K562 (cell line): ENCODE data around the gene COPS9. TPM values are rescaled to one million over a fixed set of nuclear protein-coding genes. Genes with fewer than 3 reads are reported as not detected.

Experiments
- ATAC-seq: fragments of 200-7000 bp; cut with Tn5 transposase; 3 replicates; pipeline ENCODE4 v1.9.1; 2020; ENCODE audit warnings: moderate library complexity
- BruUV-seq: library from RNA; stranded (reverse); fragments of 400-500 nt; replicated peaks from 2 replicates; lab custom pipeline; 2021; lab: Mats Ljungman, UMichigan
- CTCF ChIA-PET: fragments of 300-600 bp; formaldehyde crosslinking; extraction: SDS; loops from one replicate; lab custom pipeline; 2021; ENCODE audit warnings: low intra/inter-chr PET ratio; lab: Yijun Ruan, JAX
- POLR2A ChIA-PET: fragments of 300-600, 350-650 bp; sonication (Branson Sonifier 250); formaldehyde crosslinking; extraction: SDS; loops from one replicate; lab custom pipeline; 2021; ENCODE audit warnings: antibody characterized with exemption, inconsistent platforms; lab: Yijun Ruan, JAX
- DNase-seq, 4 experiments: peaks; one replicate each; pipeline versions ENCODE4 v3.0.0 to v3.0.0-alpha.2; 2011 to 2018; ENCODE audit warnings: low spot score in 3 of 4, mixed read lengths in 3 of 4; ENCODE audit errors: extremely low read depth in 1 of 4
- FAIRE-seq: peaks from 2 replicates; lab custom pipeline; 2011; peaks lifted over from hg19 to GRCh38; lab: Jason Lieb, UNC
- H2AFZ ChIP-seq: 2 replicates; pipeline ENCODE4 v1.6.0; 2011; ENCODE audit warnings: low read depth, low read length, control low read depth, inconsistent platforms
- H3K27ac ChIP-seq: fragments of 200-600 bp; 3 replicates; pipeline ENCODE4 v1.8.0; 2011; ENCODE audit warnings: low read depth, mild to moderate bottlenecking, control low read depth, inconsistent platforms, low read length, moderate library complexity, mixed read lengths; ENCODE audit errors: extremely low read depth
- H3K27me3 ChIP-seq, 2 experiments: fragments of 300-600 bp in 1 of 2; 2 replicates in 1 of 2; 3 replicates in 1 of 2; pipeline versions ENCODE4 v1.6.0 to v1.8.0; 2011; ENCODE audit warnings: inconsistent platforms in 2 of 2, low read length in 2 of 2, mild to moderate bottlenecking in 1 of 2, mixed read lengths in 1 of 2, moderate library complexity in 1 of 2; ENCODE audit not compliant: control insufficient read depth in 2 of 2, insufficient read depth in 2 of 2
- H3K36me3 ChIP-seq: fragments of 300-600 bp; 3 replicates; pipeline ENCODE4 v1.8.0; 2011; ENCODE audit warnings: mild to moderate bottlenecking, low read length, inconsistent platforms; ENCODE audit not compliant: control insufficient read depth, insufficient read depth
- H3K4me1 ChIP-seq, 2 experiments: fragments of 200-600 bp in 1 of 2; replicated peaks in 1 of 2; 2 replicates in 1 of 2; 3 replicates in 1 of 2; pipeline versions ENCODE4 v1.5.1 to v1.8.0; 2011; ENCODE audit warnings: inconsistent platforms in 2 of 2, low read length in 2 of 2, mild to moderate bottlenecking in 1 of 2, mixed read lengths in 1 of 2, moderate library complexity in 1 of 2; ENCODE audit not compliant: control insufficient read depth in 2 of 2, insufficient read depth in 2 of 2
- H3K4me2 ChIP-seq: 2 replicates; pipeline ENCODE4 v1.6.1; 2011; ENCODE audit warnings: low read length, control low read depth, inconsistent platforms, mixed read lengths; ENCODE audit not compliant: insufficient read depth
- H3K4me3 ChIP-seq: fragments of 200-600 bp; sonication (generic), shearing (Covaris generic); 2 replicates; pipeline ENCODE4 v1.5.1; 2016; ENCODE audit warnings: control low read depth, inconsistent platforms
- H3K79me2 ChIP-seq: fragments of 200-600 bp; 3 replicates; pipeline ENCODE4 v1.8.0; 2011; ENCODE audit warnings: low read length, inconsistent platforms; ENCODE audit not compliant: control insufficient read depth, insufficient read depth
- H3K9ac ChIP-seq, 2 experiments: 2 replicates each; pipeline versions ENCODE4 v1.6.0 to v1.6.1; 2011; ENCODE audit warnings: low read depth in 2 of 2, low read length in 2 of 2, control low read depth in 1 of 2, inconsistent platforms in 1 of 2, mild to moderate bottlenecking in 1 of 2, mixed read lengths in 1 of 2; ENCODE audit not compliant: insufficient read depth in 1 of 2
- H3K9me1 ChIP-seq: one replicate; pipeline ENCODE4 v1.6.0; 2011; ENCODE audit warnings: inconsistent platforms, mild to moderate bottlenecking, low read length, moderate library complexity; ENCODE audit not compliant: control insufficient read depth, insufficient read depth
- H3K9me3 ChIP-seq: replicated peaks from 2 replicates; pipeline ENCODE4 v1.5.1; 2011; ENCODE audit warnings: low read depth, low read length, inconsistent platforms; ENCODE audit not compliant: control insufficient read depth, insufficient read depth
- H4K20me1 ChIP-seq: replicated peaks from 2 replicates; pipeline ENCODE4 v1.6.1; 2011; ENCODE audit warnings: low read length, inconsistent platforms, mixed read lengths; ENCODE audit not compliant: control insufficient read depth, insufficient read depth
- CLOCK ChIP-seq: fragments of 250-450 bp; sonication (Bioruptor Pico); IDR thresholded peaks from 2 replicates; pipeline ENCODE4 v1.4.0; 2020; ENCODE audit warnings: mild to moderate bottlenecking, moderate library complexity, borderline replicate concordance
- E2F6 ChIP-seq, 2 experiments: IDR thresholded peaks; 2 replicates each; pipeline ENCODE4 v1.6.1; 2011; ENCODE audit warnings: borderline replicate concordance in 1 of 2, control low read depth in 1 of 2, low read depth in 1 of 2, low read length in 1 of 2, mild to moderate bottlenecking in 1 of 2, mixed read lengths in 1 of 2, moderate library complexity in 1 of 2; ENCODE audit not compliant: insufficient read depth in 1 of 2, insufficient read length in 1 of 2, poor library complexity in 1 of 2, severe bottlenecking in 1 of 2; ENCODE audit errors: extremely low read depth in 1 of 2
- ETS2 ChIP-seq: IDR thresholded peaks from 2 replicates; pipeline ENCODE4 v1.6.1; 2016; ENCODE audit warnings: borderline replicate concordance, missing genetic modification characterization, mild to moderate bottlenecking, moderate library complexity, missing compliant biosample characterization; ENCODE audit not compliant: poor library complexity, severe bottlenecking
- FOXK2 ChIP-seq, 2 experiments: fragments of 450-650 bp; IDR thresholded peaks in 1 of 2; conservative IDR thresholded peaks in 1 of 2; 2 replicates each; pipeline ENCODE4 v1.6.1; 2016; ENCODE audit warnings: low read depth in 2 of 2, mild to moderate bottlenecking in 1 of 2
- HNRNPK ChIP-seq: fragments of 200-400 bp; formaldehyde crosslinking; IDR thresholded peaks from one replicate; pipeline ENCODE4 v1.6.1; 2018; ENCODE audit warnings: mild to moderate bottlenecking, low read depth, low read length; ENCODE audit not compliant: poor library complexity, severe bottlenecking
- HNRNPLL ChIP-seq: fragments of 200-400 bp; formaldehyde crosslinking; IDR thresholded peaks from 2 replicates; pipeline ENCODE4 v1.6.1; 2017; ENCODE audit warnings: low read length, low read depth, mild to moderate bottlenecking; ENCODE audit not compliant: poor library complexity, severe bottlenecking
- MAFF ChIP-seq: IDR thresholded peaks from 2 replicates; pipeline ENCODE4 v1.6.1; 2012; ENCODE audit warnings: low read length, improper control_type of control experiment
- MAFK ChIP-seq: IDR thresholded peaks from 2 replicates; pipeline ENCODE4 v1.6.1; 2011; ENCODE audit warnings: low read length, improper control_type of control experiment
- MBD1 ChIP-seq: fragments of 250-450 bp; sonication (Bioruptor Pico); IDR thresholded peaks from 2 replicates; pipeline ENCODE4 v1.8.0; 2022; ENCODE audit warnings: inconsistent platforms
- MYNN ChIP-seq, 2 experiments: sonication (generic); formaldehyde crosslinking in 1 of 2; IDR thresholded peaks; 2 replicates each; pipeline versions ENCODE4 v1.5.0 to v1.6.1; 2016 to 2020; ENCODE audit warnings: antibody characterized with exemption in 1 of 2, missing genetic modification reagents in 1 of 2
- NCOA1 ChIP-seq: fragments of 450-650 bp; IDR thresholded peaks from 2 replicates; pipeline ENCODE4 v1.6.1; 2016; ENCODE audit warnings: low read depth
- RBM39 ChIP-seq: fragments of 200-400 bp; formaldehyde crosslinking; optimal IDR thresholded peaks from 2 replicates; pipeline ENCODE3; 2018; ENCODE audit warnings: low read depth, low read length
- RHOXF2B ChIP-seq: fragments of 250-450 bp; sonication (Bioruptor Pico); conservative IDR thresholded peaks from 2 replicates; pipeline ENCODE4 v1.5.1; 2021
- SETDB1 ChIP-seq: IDR thresholded peaks from one replicate; pipeline ENCODE4 v1.6.1; 2012; ENCODE audit warnings: low read length, control low read depth, inconsistent platforms
- TFAP4 ChIP-seq: sonication (generic); formaldehyde crosslinking; IDR thresholded peaks from 2 replicates; pipeline ENCODE4 v1.8.0; 2022; ENCODE audit warnings: missing genetic modification reagents, mild to moderate bottlenecking, moderate library complexity, borderline replicate concordance
- ZKSCAN3 ChIP-seq: fragments of 250-450 bp; sonication (Bioruptor Pico); IDR thresholded peaks from 2 replicates; pipeline ENCODE4 v1.4.0; 2020
- WGBS: fragments of 100-300 bp; shearing (Covaris generic); methylation state at CpG from one replicate; pipeline ENCODE4 v1.1.6; 2016; ENCODE audit warnings: low coverage, mixed read lengths; ENCODE audit not compliant: insufficient coverage; ENCODE audit errors: missing lambda C conversion rate; 5-methylcytosine and 5-hydroxymethylcytosine counted together
- in situ Hi-C: fragments of 300-500 bp; cut with MboI; formaldehyde crosslinking; loops from 4 replicates; pipeline ENCODE4 v1.15.0; 2018; ENCODE audit warnings: inconsistent platforms, mixed read lengths
- intact Hi-C: fragments of 100-400 bp; cut with micrococcal nuclease; formaldehyde crosslinking; loops from 2 replicates; pipeline ENCODE4 v1.14.2; 2022
- polyA plus RNA-seq, 8 experiments: library from polyadenylated mRNA; depleted of rRNA in 4 of 8; stranded (reverse) in 5 of 8; unstranded in 3 of 8; fragments of >200 nt; fragmentation: Nextera tagmentation in 2 of 8; fragmentation: Illumina TruSeq in 1 of 8; extraction: Ambion mirVana in 2 of 8; extraction: Trizol in 1 of 8; gene quantifications; 2 replicates each; pipeline versions ENCODE4 v1.2.1 to v1.2.3, GENCODE V29; 2011 to 2014; ENCODE audit warnings: inconsistent platforms in 1 of 8, missing spikeins in 1 of 8
- total RNA-seq, 7 experiments: library from RNA; depleted of rRNA in 6 of 7; stranded (reverse); fragments of >200 nt in 6 of 7; fragmentation: Illumina TruSeq in 2 of 7; extraction: Trizol in 2 of 7; gene quantifications; 2 replicates each; pipeline versions ENCODE4 v1.2.1 to v1.2.3, GENCODE V29; 2011 to 2021; ENCODE audit warnings: low replicate concordance in 1 of 7

Gene COPS9
- total and polyA plus RNA-seq, 9 of the 15 experiments (the other 6 are each of a cell fraction or from before 2014, with no cell fraction given) = 55.0 to 281 (median 99.9) TPM

- no peaks in the 10 kb centered on the region for H3K79me2 ChIP-seq
- H4K20me1 ChIP-seq = no peaks in the 10 kb centered on the region
- no TSS peak for BruUV-seq
- H3K27ac ChIP-seq = no peak overlapping the region
- H3K9me3 ChIP-seq = no peaks in the 10 kb centered on the region
- DNase-seq (no peak), FAIRE-seq (no peak), ATAC-seq (no peak)
- ChIA-PET CTCF (interaction anchor here (0.6 kb wide), 1 partner anchor 1490 kb away, joined by 3 read pairs; no protein-coding TSS in a partner anchor), POLR2A (no interaction called here)
- H3K4me3 ChIP-seq = no peak overlapping the region
- peaks cover 0 to 46% of the 10 kb centered on the region in 2 experiments; a peak in 3 of 5 replicates for H3K27me3 ChIP-seq
- no peaks in the 10 kb centered on the region for H3K36me3 ChIP-seq
- no peaks in the 10 kb centered on the region for H3K4me1 ChIP-seq
- 2% methylated on average over 4 of the region's 5 CpGs for whole genome bisulfite sequencing
- no peak overlapping the region for H3K9ac ChIP-seq
- H3K4me2 ChIP-seq = no peak overlapping the region
- H2AFZ ChIP-seq = no peak overlapping the region
- in situ Hi-C loops (no loop called here), intact Hi-C loops (no loop called here)
- H3K9me1 ChIP-seq = peaks cover 2% of the 10 kb centered on the region
- no peak for TF ChIP-seq NCOA1
- TF ChIP-seq MBD1 = no peak
- TF ChIP-seq E2F6 (IDR thresholded peaks at IDR 0.05; ENCODE audit: borderline replicate concordance in 1 of 2, extremely low read depth in 1 of 2, insufficient read depth in 1 of 2, insufficient read length in 1 of 2, low read depth in 1 of 2, low read length in 1 of 2, poor library complexity in 1 of 2, severe bottlenecking in 1 of 2) = no peak
- TF ChIP-seq HNRNPK = no peak
- TF ChIP-seq RHOXF2B (CRISPR knock-in tag) = no peak
- TF ChIP-seq RBM39 = no peak
- TF ChIP-seq HNRNPLL = no peak
- TF ChIP-seq ZKSCAN3 (CRISPR knock-in tag) = no peak
- TF ChIP-seq ETS2 = no peak
- TF ChIP-seq MYNN (IDR thresholded peaks at IDR 0.05) = no peak
- TF ChIP-seq MYNN (CRISPR knock-in tag; IDR thresholded peaks at IDR 0.05) = no peak
- TF ChIP-seq CLOCK (CRISPR knock-in tag) = no peak
- no peak for TF ChIP-seq FOXK2 (conservative IDR thresholded peaks at IDR 0.05 in 1 of 2, IDR thresholded peaks at IDR 0.05 in 1 of 2; ENCODE audit: low read depth in 2 of 2)
- TF ChIP-seq TFAP4 (CRISPR knock-in tag) = no peak
- TF ChIP-seq SETDB1 = no peak
- no peak for TF ChIP-seq MAFF
- TF ChIP-seq MAFK = no peak
These were observed 28.5 kb upstream of the COPS9 start for GRCh38 chr2:240164586-240164985.
